Endothelial cell of umbilical vein (primary cell): ENCODE data around the gene GORASP1. TPM values are rescaled to one million over a fixed set of nuclear protein-coding genes. Genes with fewer than 3 reads are reported as not detected.

ENCODE experiments used
- BruUV-seq: library from RNA; stranded (reverse); fragments of 400-500 nt; replicated peaks from 2 replicates; lab custom pipeline; 2021; lab: Mats Ljungman, UMichigan
- CTCF ChIA-PET: fragments of 300-600, 350-600 bp; sonication (Branson Sonifier 250); formaldehyde crosslinking; loops from one replicate; lab custom pipeline; 2021; ENCODE audit warnings: antibody characterized with exemption, inconsistent platforms; lab: Charles Lee
- POLR2A ChIA-PET: fragments of 300-600, 350-600 bp; sonication (Branson Sonifier 250); formaldehyde crosslinking; loops from one replicate; lab custom pipeline; 2021; ENCODE audit warnings: antibody characterized with exemption, inconsistent platforms; lab: Charles Lee
- DNase-seq: peaks from one replicate; pipeline ENCODE4 v3.0.0-alpha.2; 2011; ENCODE audit warnings: low read depth, low spot score
- FAIRE-seq: peaks from 2 replicates; lab custom pipeline; 2011; peaks lifted over from hg19 to GRCh38; lab: Jason Lieb, UNC
- H2AFZ ChIP-seq: 2 replicates; pipeline ENCODE4 v1.6.0; 2012; ENCODE audit warnings: low read depth, low read length, control low read depth, inconsistent platforms
- H3K27ac ChIP-seq: 2 replicates; pipeline ENCODE4 v1.5.1; 2011; ENCODE audit warnings: low read depth, mild to moderate bottlenecking, control low read depth, low read length, moderate library complexity; ENCODE audit not compliant: insufficient read depth
- H3K27me3 ChIP-seq, 2 experiments: 2 replicates each; pipeline versions ENCODE4 v1.6.0 to v1.6.1; 2011; ENCODE audit warnings: low read length in 2 of 2, mixed read lengths in 1 of 2; ENCODE audit not compliant: control insufficient read depth in 2 of 2, insufficient read depth in 2 of 2
- H3K36me3 ChIP-seq, 2 experiments: 2 replicates in 1 of 2; 3 replicates in 1 of 2; pipeline ENCODE4 v1.5.1; 2011; ENCODE audit warnings: low read length in 2 of 2, mild to moderate bottlenecking in 1 of 2, moderate library complexity in 1 of 2; ENCODE audit not compliant: control insufficient read depth in 2 of 2, insufficient read depth in 2 of 2; ENCODE audit errors: extremely low read depth in 1 of 2
- H3K4me1 ChIP-seq: 3 replicates; pipeline ENCODE4 v1.5.1; 2011; ENCODE audit warnings: mild to moderate bottlenecking, low read length; ENCODE audit not compliant: control insufficient read depth, insufficient read depth; ENCODE audit errors: extremely low read depth
- H3K4me2 ChIP-seq: 2 replicates; pipeline ENCODE4 v1.6.1; 2011; ENCODE audit warnings: low read length, control low read depth, mixed read lengths; ENCODE audit not compliant: insufficient read depth
- H3K4me3 ChIP-seq, 3 experiments: fragments of 200-600 bp in 1 of 3; sonication (generic), shearing (Covaris generic) in 1 of 3; replicated peaks in 1 of 3; 2 replicates each; pipeline ENCODE4 v1.5.1; 2011 to 2016; ENCODE audit warnings: control low read depth in 3 of 3, low read length in 3 of 3, mild to moderate bottlenecking in 2 of 3, inconsistent platforms in 1 of 3, low read depth in 1 of 3, moderate library complexity in 1 of 3; ENCODE audit not compliant: insufficient read depth in 1 of 3
- H3K79me2 ChIP-seq: 2 replicates; pipeline ENCODE4 v1.6.0; 2012; ENCODE audit warnings: low read length, inconsistent platforms; ENCODE audit not compliant: control insufficient read depth, insufficient read depth
- H3K9ac ChIP-seq: replicated peaks from 2 replicates; pipeline ENCODE3; 2011; ENCODE audit warnings: low read length, control low read depth; ENCODE audit not compliant: insufficient read depth; ENCODE audit errors: extremely low read depth
- H3K9me1 ChIP-seq: replicated peaks from 3 replicates; pipeline ENCODE4 v1.6.0; 2011; ENCODE audit warnings: mild to moderate bottlenecking, low read length; ENCODE audit not compliant: control insufficient read depth, insufficient read depth; ENCODE audit errors: extremely low read depth
- H3K9me3 ChIP-seq: replicated peaks from 2 replicates; pipeline ENCODE4 v1.5.1; 2012; ENCODE audit warnings: low read length, inconsistent platforms; ENCODE audit not compliant: control insufficient read depth, insufficient read depth
- H4K20me1 ChIP-seq: replicated peaks from 2 replicates; pipeline ENCODE3; 2011; ENCODE audit warnings: mild to moderate bottlenecking, low read length; ENCODE audit not compliant: control insufficient read depth, insufficient read depth; ENCODE audit errors: extremely low read depth
- EZH2 ChIP-seq: IDR thresholded peaks from 2 replicates; pipeline ENCODE4 v1.6.1; 2012; ENCODE audit warnings: borderline replicate concordance, low read depth, mild to moderate bottlenecking, moderate library complexity, low read length, inconsistent platforms; ENCODE audit not compliant: severe bottlenecking
- FOS ChIP-seq: IDR thresholded peaks from 2 replicates; pipeline ENCODE4 v1.6.1; 2011; ENCODE audit warnings: mild to moderate bottlenecking, low read length, moderate library complexity, borderline replicate concordance; ENCODE audit not compliant: insufficient read depth
- GATA2 ChIP-seq: IDR thresholded peaks from 2 replicates; pipeline ENCODE4 v1.7.0; 2011; ENCODE audit warnings: low read depth, mild to moderate bottlenecking, moderate library complexity, mixed read lengths, low read length; ENCODE audit not compliant: insufficient read length, insufficient read depth
- POLR2A ChIP-seq: IDR thresholded peaks from 2 replicates; pipeline ENCODE4 v1.6.1; 2012; ENCODE audit warnings: low read depth, mild to moderate bottlenecking, control low read depth, low read length
- POLR2AphosphoS5 ChIP-seq: IDR thresholded peaks from 2 replicates; pipeline ENCODE4 v1.6.1; 2012; ENCODE audit warnings: low read depth, mild to moderate bottlenecking, control low read depth, low read length, moderate library complexity; ENCODE audit not compliant: insufficient read depth
- dilution Hi-C: fragments of 300-500 bp; cut with MboI; formaldehyde crosslinking; loops from one replicate; pipeline ENCODE4 v1.15.0; 2019; ENCODE audit warnings: low sequenced_read_pairs; ENCODE audit not compliant: extremely low pct_ligation_motif_present
- intact Hi-C: fragments of 100-400 bp; cut with micrococcal nuclease; formaldehyde crosslinking; loops from one replicate; pipeline ENCODE4 v1.10.0; 2022
- polyA plus RNA-seq, 4 experiments: library from polyadenylated mRNA; depleted of rRNA in 3 of 4; stranded (reverse) in 3 of 4; unstranded in 1 of 4; fragments of >200 nt; gene quantifications; 2 replicates each; pipeline versions ENCODE4 v1.2.1 to v1.2.3, GENCODE V29; 2011 to 2012; ENCODE audit warnings: missing spikeins in 1 of 4
- total RNA-seq: library from RNA; stranded (reverse); gene quantifications from 2 replicates; pipeline ENCODE4 v1.2.3, GENCODE V29; 2021
- TF ChIP-seq, protein P1 (sequence below): IDR thresholded peaks from 2 replicates; pipeline ENCODE4 v1.6.1; 2011; ENCODE audit not compliant: insufficient read depth, insufficient read length

GORASP1 gene
- total and polyA plus RNA-seq, 2 donors (not counting 3 experiments of a cell fraction or from before 2014, with no cell fraction given): 62.5 to 68.0 TPM

DNA sequence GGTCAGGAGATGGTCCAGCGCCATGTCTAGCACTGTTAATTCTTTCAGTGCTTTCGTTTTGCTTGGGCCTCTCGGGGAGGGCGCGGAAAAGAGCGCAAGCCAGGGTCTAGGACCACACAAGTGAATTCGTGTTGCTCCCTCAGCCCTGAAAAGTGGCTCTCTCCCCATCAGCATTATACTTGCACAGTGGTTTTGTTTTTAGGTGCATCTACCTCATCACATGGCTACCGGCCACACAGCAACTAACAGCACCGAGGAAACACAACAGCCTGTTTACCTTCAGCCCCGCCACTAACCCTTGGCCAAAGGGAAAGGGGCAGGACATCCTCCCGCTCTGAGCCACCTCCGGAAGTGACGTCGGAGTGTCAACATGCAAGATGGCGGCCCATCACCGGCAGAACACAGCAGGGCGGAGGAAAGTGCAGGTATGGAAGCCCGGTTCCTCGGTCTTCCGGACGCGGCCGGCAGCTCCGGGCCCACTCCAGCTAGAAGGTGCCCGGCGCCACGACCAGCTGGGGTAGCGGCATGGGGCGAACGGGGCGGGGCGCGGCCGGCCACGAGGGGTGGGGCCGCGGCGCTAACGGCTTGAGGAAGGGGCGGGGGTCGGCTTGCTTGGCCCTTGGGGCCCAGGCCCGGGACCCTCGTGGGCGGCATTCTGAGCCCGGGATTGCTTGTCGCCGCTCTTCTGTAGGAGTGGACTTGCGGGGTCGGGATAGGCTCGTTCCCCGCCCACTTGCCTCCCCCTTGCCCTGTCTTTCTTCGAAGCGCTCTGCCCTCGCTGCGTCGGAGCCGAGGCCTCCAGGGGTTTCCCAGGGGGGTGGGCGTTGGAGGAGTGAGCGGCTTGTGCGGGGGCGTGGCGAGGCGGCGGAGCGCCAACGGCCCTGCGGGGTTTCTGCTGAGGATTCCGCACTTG is 55.5 kb downstream of the GORASP1 start, which contains the start of the genes SCN11A and WDR48:
SCN11A (minus strand) TSS at position 296 of the 913 bp plus-strand sequence. CDS start 101,582 bp downstream, outside the sequence.
WDR48 (plus strand) TSS at position 368 of the 913 bp plus-strand sequence; CDS start at position 378, 10 bp downstream.
- Histone ChIP-seq H3K9me3 (no peaks in the 10 kb centered on the region), H3K4me1 (peaks cover 6% of the 10 kb centered on the region), H3K27me3 (peaks cover 4% of the 10 kb centered on the region in 2 experiments), H3K79me2 (peaks cover 1% of the 10 kb centered on the region), H3K9ac (peak within 1 kb of the TSS; percentile 84), H3K4me3 (peak within 1 kb of the TSS; percentile 54 to 96 (median 80)), H4K20me1 (no peaks in the 10 kb centered on the region), H3K9me1 (no peaks in the 10 kb centered on the region), H3K27ac (peak within 1 kb of the TSS; percentile 58), H3K36me3 (no peaks in the 10 kb centered on the region), H3K4me2 (peak within 1 kb of the TSS; percentile 80), H2AFZ (peak within 1 kb of the TSS; percentile 83)
- FAIRE-seq: peak; percentile 86
- dilution Hi-C loops: no loop called here
- peak; percentile 92 for DNase-seq
- intact Hi-C loops: loop anchor here (1.0 to 5.0 kb wide), 2 partner anchors 10 to 125 kb away; no protein-coding TSS in a partner anchor
- CTCF ChIA-PET: no interaction called here
- TF ChIP-seq FOS (no peak), GATA2 (no peak), POLR2AphosphoS5 (peak; percentile 74), POLR2A (peak; percentile 81), EZH2 (no peak)
- TF ChIP-seq, protein P1, sequence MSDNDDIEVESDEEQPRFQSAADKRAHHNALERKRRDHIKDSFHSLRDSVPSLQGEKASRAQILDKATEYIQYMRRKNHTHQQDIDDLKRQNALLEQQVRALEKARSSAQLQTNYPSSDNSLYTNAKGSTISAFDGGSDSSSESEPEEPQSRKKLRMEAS: no peak
- BruUV-seq: TSS peak; percentile 96
- POLR2A ChIA-PET: no interaction called here
